Glomerular visceral epithelial cell (primary cell): ENCODE results near the gene ZRANB3.

Experiments used
- DNase-seq: peaks from one replicate; pipeline ENCODE4 v3.0.0-alpha.2; 2016; ENCODE audit errors: extremely low spot score

The ZRANB3 gene

GRCh38 chr2:135252805-135253458 lies 278.1 kb downstream of the ZRANB3 start:
- DNase-seq, result no peak

GRCh38 chr2:135248611-135249010 lies 282.4 kb downstream of the ZRANB3 start:
- no peak for DNase-seq

GRCh38 chr2:135246711-135247270 lies 284.2 kb downstream of the ZRANB3 start:
- DNase-seq, result no peak

GRCh38 chr2:135245071-135245470 lies 285.9 kb downstream of the ZRANB3 start:
- peak; percentile 40 for DNase-seq

GRCh38 chr2:135238651-135239050 lies 292.4 kb downstream of the ZRANB3 start:
- no peak for DNase-seq

- DNase-seq, result no peak
Measured at GRCh38 chr2:135230150-135230549, 300.9 kb downstream of the ZRANB3 start.

GRCh38 chr2:135227386-135227785 lies 303.6 kb downstream of the ZRANB3 start:
- DNase-seq, result no peak

- no peak for DNase-seq
Measured at GRCh38 chr2:135226961-135227360, 304.1 kb downstream of the ZRANB3 start.

- no peak for DNase-seq
Measured at GRCh38 chr2:135225781-135226180, 305.2 kb downstream of the ZRANB3 start.

- DNase-seq, result no peak
Measured at GRCh38 chr2:135219226-135219625, 311.8 kb downstream of the ZRANB3 start.

- no peak for DNase-seq
Measured at GRCh38 chr2:135218426-135218825, 312.6 kb downstream of the ZRANB3 start.

- no peak for DNase-seq
Measured at GRCh38 chr2:135212757-135213156, 318.3 kb downstream of the ZRANB3 start.

GRCh38 chr2:135208016-135208415 lies 323.0 kb downstream of the ZRANB3 start:
- peak; percentile 13 for DNase-seq

- DNase-seq, result no peak
Measured at GRCh38 chr2:135203944-135204343, 327.1 kb downstream of the ZRANB3 start.

- no peak for DNase-seq
Measured at GRCh38 chr2:135202751-135203150, 328.3 kb downstream of the ZRANB3 start.

- DNase-seq, result no peak
Measured at GRCh38 chr2:135198481-135198880, 332.5 kb downstream of the ZRANB3 start.

GRCh38 chr2:135190799-135191198 lies 340.2 kb downstream of the ZRANB3 start:
- no peak for DNase-seq

- no peak for DNase-seq
Measured at GRCh38 chr2:135189148-135189547, 341.9 kb downstream of the ZRANB3 start.

GRCh38 chr2:135187270-135187669 lies 343.7 kb downstream of the ZRANB3 start:
- DNase-seq, result no peak

- no peak for DNase-seq
Measured at GRCh38 chr2:135186054-135186453, 345.0 kb downstream of the ZRANB3 start.

GRCh38 chr2:135183822-135184221 lies 347.2 kb downstream of the ZRANB3 start:
- no peak for DNase-seq

GRCh38 chr2:135182601-135183000 lies 348.4 kb downstream of the ZRANB3 start:
- no peak for DNase-seq

- DNase-seq, result no peak
Measured at GRCh38 chr2:135182190-135182589, 348.8 kb downstream of the ZRANB3 start.

GRCh38 chr2:135179689-135180088 lies 351.3 kb downstream of the ZRANB3 start:
- no peak for DNase-seq
